ENCODE measurements around the gene TMEM248. TPM values are rescaled to one million over a fixed set of nuclear protein-coding genes. Genes with fewer than 3 reads are reported as not detected.
A peak's percentile ranks its signal among the peaks of the same experiment; 100 is the strongest.
"Not testable (repeated sequence)": the region's sequence is repeated elsewhere in the genome, so short reads cannot be mapped to it uniquely, and the experiment has no call there.

TMEM248 gene
- total RNA-seq, 1 experiment from 2014 or later = 61.1 TPM

DNA sequence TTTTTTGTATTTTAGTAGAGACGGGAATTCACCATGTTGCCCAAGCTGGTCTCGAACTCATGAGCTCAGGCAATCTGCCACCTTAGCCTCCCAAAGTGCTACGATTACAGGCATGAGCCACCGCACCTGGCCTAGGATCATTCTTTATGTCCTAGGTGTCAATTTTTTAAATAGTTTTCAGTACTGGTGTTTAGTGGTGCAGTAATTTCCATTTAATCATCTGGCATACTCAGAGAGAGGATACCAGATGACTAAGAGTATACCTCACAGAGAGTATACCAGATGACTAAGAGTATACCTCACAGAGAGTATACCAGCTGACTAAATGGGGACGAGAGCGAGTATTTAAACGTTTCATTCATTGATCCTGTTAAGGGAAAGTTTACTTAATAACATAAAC is 37.3 kb upstream of the TMEM248 start:
- peaks cover 10% of the 10 kb centered on the region for H3K4me1 ChIP-seq (ENCODE audit: insufficient read depth, low read length)
- H3K27ac ChIP-seq (ENCODE audit: low read length) = no peak overlapping the region; the same call in 1 of the 2 replicates
- no peak overlapping the region for H3K4me2 ChIP-seq (ENCODE audit: low read length)
- intact Hi-C loops (cut with micrococcal nuclease) = no loop called here
- H3F3A ChIP-seq (ENCODE audit: low read length, unreplicated experiment) = no peaks in the 10 kb centered on the region
- TF ChIP-seq, protein P1, sequence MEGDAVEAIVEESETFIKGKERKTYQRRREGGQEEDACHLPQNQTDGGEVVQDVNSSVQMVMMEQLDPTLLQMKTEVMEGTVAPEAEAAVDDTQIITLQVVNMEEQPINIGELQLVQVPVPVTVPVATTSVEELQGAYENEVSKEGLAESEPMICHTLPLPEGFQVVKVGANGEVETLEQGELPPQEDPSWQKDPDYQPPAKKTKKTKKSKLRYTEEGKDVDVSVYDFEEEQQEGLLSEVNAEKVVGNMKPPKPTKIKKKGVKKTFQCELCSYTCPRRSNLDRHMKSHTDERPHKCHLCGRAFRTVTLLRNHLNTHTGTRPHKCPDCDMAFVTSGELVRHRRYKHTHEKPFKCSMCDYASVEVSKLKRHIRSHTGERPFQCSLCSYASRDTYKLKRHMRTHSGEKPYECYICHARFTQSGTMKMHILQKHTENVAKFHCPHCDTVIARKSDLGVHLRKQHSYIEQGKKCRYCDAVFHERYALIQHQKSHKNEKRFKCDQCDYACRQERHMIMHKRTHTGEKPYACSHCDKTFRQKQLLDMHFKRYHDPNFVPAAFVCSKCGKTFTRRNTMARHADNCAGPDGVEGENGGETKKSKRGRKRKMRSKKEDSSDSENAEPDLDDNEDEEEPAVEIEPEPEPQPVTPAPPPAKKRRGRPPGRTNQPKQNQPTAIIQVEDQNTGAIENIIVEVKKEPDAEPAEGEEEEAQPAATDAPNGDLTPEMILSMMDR (conservative IDR thresholded peaks at IDR 0.05; ENCODE audit: low read depth, low read length) = no peak
- TF ChIP-seq EZH2phosphoT487 (IDR thresholded peaks at IDR 0.05; ENCODE audit: borderline replicate concordance, low read length) = no peak
- no peak for TF ChIP-seq EZH2 (IDR thresholded peaks at IDR 0.05; ENCODE audit: low read length, unreplicated experiment)
- DNase-seq (peak; percentile 54), ATAC-seq (peak; percentile 96)
- H4K20me1 ChIP-seq (ENCODE audit: low read length) = no peaks in the 10 kb centered on the region
- no peaks in the 10 kb centered on the region for H3K79me2 ChIP-seq (ENCODE audit: low read length)
- no peak overlapping the region for H3K4me3 ChIP-seq (ENCODE audit: low read length)
- no peaks in the 10 kb centered on the region for H3K9me3 ChIP-seq (ENCODE audit: low read length)
- ChIA-PET CTCF (interaction anchor here (0.7 kb wide), 1 partner anchor 116 kb away, joined by 3 read pairs; no protein-coding TSS in a partner anchor), POLR2A (ENCODE audit: unreplicated experiment) (no interaction called here)
- no peak overlapping the region for H2AFZ ChIP-seq (ENCODE audit: low read length)
- no TSS peak for BruUV-seq (replicated peaks)
- H3K36me3 ChIP-seq (ENCODE audit: low read depth, low read length) = no peaks in the 10 kb centered on the region
- H3K27me3 ChIP-seq (ENCODE audit: low read length) = no peaks in the 10 kb centered on the region
- H3K9ac ChIP-seq (ENCODE audit: low read length) = no peak overlapping the region
- no peaks in the 10 kb centered on the region for H3K9me2 ChIP-seq (replicated peaks; ENCODE audit: low read length)

DNA sequence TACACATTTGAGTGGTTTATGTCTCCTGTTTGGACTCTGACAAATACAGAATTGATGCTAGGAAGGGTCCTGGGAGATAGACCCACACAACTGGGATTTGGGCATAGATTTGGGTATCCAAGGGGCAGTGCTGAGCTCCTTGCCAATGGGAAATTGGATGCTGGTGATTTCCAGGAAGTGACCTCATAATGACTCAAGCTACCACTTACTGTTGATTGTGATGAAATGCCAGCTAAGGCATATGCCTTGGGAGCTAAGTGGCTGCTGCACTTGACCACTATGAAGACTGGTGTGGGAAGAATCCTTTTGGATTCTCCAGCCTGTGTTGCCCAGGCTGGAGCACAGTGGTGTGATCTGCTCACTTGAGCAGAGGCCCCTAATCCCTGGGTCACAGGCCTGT is 36.5 kb upstream of the TMEM248 start:
- H3K9me2 ChIP-seq (replicated peaks; ENCODE audit: low read length); H3K9ac ChIP-seq (ENCODE audit: low read length); H4K20me1 ChIP-seq (ENCODE audit: low read length); ATAC-seq; H2AFZ ChIP-seq (ENCODE audit: low read length); H3F3A ChIP-seq (ENCODE audit: low read length, unreplicated experiment); H3K9me3 ChIP-seq (ENCODE audit: low read length); BruUV-seq (replicated peaks); CTCF ChIA-PET; H3K4me3 ChIP-seq (ENCODE audit: low read length); H3K4me1 ChIP-seq (ENCODE audit: insufficient read depth, low read length); intact Hi-C loops (cut with micrococcal nuclease); H3K27ac ChIP-seq (ENCODE audit: low read length); H3K4me2 ChIP-seq (ENCODE audit: low read length); H3K36me3 ChIP-seq (ENCODE audit: low read depth, low read length); H3K27me3 ChIP-seq (ENCODE audit: low read length); POLR2A ChIA-PET (ENCODE audit: unreplicated experiment); H3K79me2 ChIP-seq (ENCODE audit: low read length): not testable (repeated sequence)
- peak; percentile 39 for DNase-seq

DNA sequence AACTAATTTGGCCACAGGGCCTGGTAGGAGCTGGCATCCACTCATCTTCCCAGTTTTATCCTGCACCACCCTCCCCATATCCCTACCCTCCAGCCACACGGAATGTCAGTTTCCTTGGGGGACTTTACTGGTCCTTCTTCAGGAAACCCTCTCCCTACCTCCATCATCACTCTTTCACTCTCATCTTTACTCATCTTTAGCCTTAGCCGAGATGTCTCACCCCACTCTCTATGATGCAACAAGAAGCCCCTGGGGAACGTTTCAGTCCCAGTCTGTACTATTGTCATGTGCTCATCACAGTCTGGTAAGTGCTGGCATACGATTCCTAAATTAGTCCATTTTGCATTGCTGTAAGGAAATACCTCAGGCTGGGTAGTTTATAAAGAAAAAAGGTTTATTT is 34.9 kb upstream of the TMEM248 start:
- Histone ChIP-seq H3K27ac (ENCODE audit: low read length) (no peak overlapping the region), H3K4me1 (ENCODE audit: insufficient read depth, low read length) (peaks cover 10% of the 10 kb centered on the region), H3K4me2 (ENCODE audit: low read length) (no peak overlapping the region), H3K9me3 (ENCODE audit: low read length) (no peaks in the 10 kb centered on the region), H4K20me1 (ENCODE audit: low read length) (no peaks in the 10 kb centered on the region), H3K79me2 (ENCODE audit: low read length) (no peaks in the 10 kb centered on the region), H3K4me3 (ENCODE audit: low read length) (no peak overlapping the region), H3K27me3 (ENCODE audit: low read length) (no peaks in the 10 kb centered on the region), H3F3A (ENCODE audit: low read length, unreplicated experiment) (no peaks in the 10 kb centered on the region), H3K9ac (ENCODE audit: low read length) (no peak overlapping the region), H2AFZ (ENCODE audit: low read length) (no peak overlapping the region), H3K36me3 (ENCODE audit: low read depth, low read length) (no peaks in the 10 kb centered on the region), H3K9me2 (replicated peaks; ENCODE audit: low read length) (no peaks in the 10 kb centered on the region)
- ChIA-PET POLR2A (ENCODE audit: unreplicated experiment) (no interaction called here), CTCF (no interaction called here)
- no TSS peak for BruUV-seq (replicated peaks)
- DNase-seq (no peak), ATAC-seq (no peak)
- TF ChIP-seq, protein P1 (conservative IDR thresholded peaks at IDR 0.05; ENCODE audit: low read depth, low read length) = no peak
- TF ChIP-seq EZH2phosphoT487 (IDR thresholded peaks at IDR 0.05; ENCODE audit: borderline replicate concordance, low read length) (no peak), EZH2 (IDR thresholded peaks at IDR 0.05; ENCODE audit: low read length, unreplicated experiment) (no peak)
- intact Hi-C loops (cut with micrococcal nuclease) = no loop called here

DNA sequence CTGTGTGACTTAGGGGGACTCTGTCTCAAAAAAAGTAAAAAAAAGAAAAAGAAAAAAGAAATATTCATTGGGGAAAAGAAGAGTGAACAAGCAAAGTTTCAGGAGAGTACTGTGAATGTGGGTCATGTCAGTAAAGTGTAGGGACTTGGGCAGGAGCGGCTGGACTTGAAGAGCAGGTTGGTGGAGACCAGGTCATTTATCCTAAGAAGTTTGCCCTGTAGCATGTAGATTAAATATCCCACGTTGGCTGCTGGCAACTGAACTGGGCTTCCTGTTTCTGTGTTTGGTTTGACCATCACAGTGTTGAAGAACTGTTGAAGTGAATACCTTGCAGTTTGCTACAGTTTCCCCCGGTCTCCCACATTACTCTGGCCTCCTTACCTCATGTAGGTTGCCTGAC is 32.8 kb upstream of the TMEM248 start:
- H3K79me2 ChIP-seq (ENCODE audit: low read length); BruUV-seq (replicated peaks); H4K20me1 ChIP-seq (ENCODE audit: low read length); H3K9ac ChIP-seq (ENCODE audit: low read length); H3K27ac ChIP-seq (ENCODE audit: low read length); H3K9me2 ChIP-seq (replicated peaks; ENCODE audit: low read length); ATAC-seq; H3K27me3 ChIP-seq (ENCODE audit: low read length); CTCF ChIA-PET; H2AFZ ChIP-seq (ENCODE audit: low read length); intact Hi-C loops (cut with micrococcal nuclease); H3K4me1 ChIP-seq (ENCODE audit: insufficient read depth, low read length); DNase-seq; POLR2A ChIA-PET (ENCODE audit: unreplicated experiment); H3K36me3 ChIP-seq (ENCODE audit: low read depth, low read length); H3F3A ChIP-seq (ENCODE audit: low read length, unreplicated experiment); H3K9me3 ChIP-seq (ENCODE audit: low read length); H3K4me2 ChIP-seq (ENCODE audit: low read length); H3K4me3 ChIP-seq (ENCODE audit: low read length): not testable (repeated sequence)
